Large intestine (tissue), 3 donors: ENCODE results near the gene ZDHHC15. TPM values are rescaled to one million over a fixed set of nuclear protein-coding genes. Genes with fewer than 3 reads are reported as not detected.
"Not testable (repeated sequence)": the region's sequence is repeated elsewhere in the genome, so short reads cannot be mapped to it uniquely, and the experiment has no call there.

ENCODE experiments used
- DNase-seq, 2 donors: peaks; one replicate each; pipeline versions ENCODE4 v3.0.0 to v3.0.0-alpha.2; 2013
- H3K27ac ChIP-seq: one replicate; pipeline ENCODE4 v1.5.1; 2013; ENCODE audit warnings: low read length
- H3K27me3 ChIP-seq: 2 replicates; pipeline ENCODE4 v1.6.1; 2013; ENCODE audit warnings: low read length; ENCODE audit not compliant: control insufficient read depth, insufficient read depth
- H3K36me3 ChIP-seq: 2 replicates; pipeline ENCODE4 v1.6.1; 2013; ENCODE audit warnings: low read length; ENCODE audit not compliant: control insufficient read depth, insufficient read depth
- H3K4me1 ChIP-seq: one replicate; pipeline ENCODE4 v1.6.1; 2013; ENCODE audit warnings: low read length; ENCODE audit not compliant: control insufficient read depth, insufficient read depth
- H3K4me3 ChIP-seq: one replicate; pipeline ENCODE4 v1.5.1; 2013; ENCODE audit warnings: low read length
- H3K9me3 ChIP-seq: one replicate; pipeline ENCODE4 v1.6.1; 2013; ENCODE audit warnings: mild to moderate bottlenecking, low read depth, low read length, moderate library complexity; ENCODE audit not compliant: control insufficient read depth
- WGBS: methylation state at CpG from one replicate; pipeline ENCODE4 v1.1.5; 2013; ENCODE audit warnings: low lambda C conversion rate; ENCODE audit not compliant: insufficient coverage; 5-methylcytosine and 5-hydroxymethylcytosine counted together
- polyA plus RNA-seq: library from polyadenylated mRNA; unstranded; fragments of 120-200 nt; gene quantifications from one replicate; pipeline ENCODE4 v1.2.1, GENCODE V29; 2013

The ZDHHC15 gene
- polyA plus RNA-seq, 1 donor, result 1.5 TPM

DNA sequence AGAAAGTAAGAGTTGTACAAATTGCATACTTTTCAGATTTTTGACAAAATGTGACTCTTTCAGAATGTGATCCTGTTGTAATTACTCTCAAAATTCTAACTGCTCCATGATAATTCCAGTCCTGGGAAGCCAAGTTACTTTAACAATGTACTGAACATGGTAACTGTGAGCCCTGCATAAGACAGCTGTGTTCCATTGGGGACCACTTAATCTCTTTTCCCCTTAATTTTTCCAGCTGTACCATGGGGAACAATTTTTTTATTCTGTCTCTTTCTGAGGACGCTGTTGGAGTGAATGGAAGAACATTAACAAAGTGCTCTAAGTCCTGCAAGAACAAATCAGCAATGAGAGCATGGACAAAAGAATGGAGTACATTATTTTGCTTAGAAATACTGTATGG lies 153.1 kb downstream of the ZDHHC15 start:
- no peak for DNase-seq
- H3K27me3 ChIP-seq, result no peaks in the 10 kb centered on the region
- H3K27ac ChIP-seq, result no peak overlapping the region
- H3K36me3 ChIP-seq, result no peaks in the 10 kb centered on the region
- no peak overlapping the region for H3K4me3 ChIP-seq
- no peaks in the 10 kb centered on the region for H3K9me3 ChIP-seq
- no peaks in the 10 kb centered on the region for H3K4me1 ChIP-seq
- 100% methylated on average over 1 of the region's 1 CpG for WGBS

- H3K9me3 ChIP-seq, result no peaks in the 10 kb centered on the region
- no peak for DNase-seq
- no peaks in the 10 kb centered on the region for H3K4me1 ChIP-seq
- WGBS, result no CpG with 5 or more reads among the region's 2 CpGs
- no peak overlapping the region for H3K4me3 ChIP-seq
- H3K27ac ChIP-seq, result no peak overlapping the region
- H3K27me3 ChIP-seq, result no peaks in the 10 kb centered on the region
- no peaks in the 10 kb centered on the region for H3K36me3 ChIP-seq
Observed at GRCh38 chrX:75366861-75367260, 156.0 kb downstream of the ZDHHC15 start.

DNA sequence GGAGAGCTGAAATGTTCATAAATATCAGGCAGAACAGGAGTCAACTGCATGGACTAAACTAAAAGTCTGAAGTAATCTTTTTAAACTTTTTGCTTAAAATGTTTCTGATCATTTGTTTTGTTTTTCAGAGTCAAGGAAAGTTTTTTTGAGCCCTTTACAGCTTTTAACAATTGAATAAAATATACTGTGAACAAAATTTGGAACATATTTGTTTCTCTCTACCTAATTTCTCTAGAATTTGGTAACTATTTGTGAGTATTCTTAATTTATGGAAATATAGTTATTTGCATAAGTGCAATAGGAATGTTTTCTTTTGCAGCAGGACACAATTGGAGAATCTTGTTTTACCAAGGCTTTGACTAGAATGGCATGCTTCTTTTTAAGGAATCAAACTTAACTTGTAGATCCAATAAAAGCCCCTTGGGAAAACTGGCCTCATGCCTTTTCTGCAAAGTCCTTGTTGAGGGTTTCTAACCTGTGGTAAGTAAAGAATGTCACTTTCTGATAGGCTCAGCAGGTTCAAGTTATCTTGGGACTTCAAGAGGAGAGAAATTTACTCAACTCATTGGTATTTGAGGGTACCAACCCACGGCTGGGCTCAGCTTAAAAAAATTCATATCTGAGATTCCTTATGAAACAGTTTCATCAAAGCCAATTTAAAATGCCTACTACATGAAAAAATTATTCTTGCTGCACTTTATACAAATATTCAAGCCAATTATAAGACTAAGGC lies 157.4 kb downstream of the ZDHHC15 start:
- no CpG with 5 or more reads among the region's 1 CpG for WGBS
- H3K36me3 ChIP-seq, result no peaks in the 10 kb centered on the region

GRCh38 chrX:75361788-75362187 lies 161.0 kb downstream of the ZDHHC15 start:
- no peak for DNase-seq
- Histone ChIP-seq H3K27ac (no peak overlapping the region), H3K4me3 (no peak overlapping the region)

More for the DNA sequence above, 157.4 kb downstream of the ZDHHC15 start:
- H3K27me3 ChIP-seq, result no peaks in the 10 kb centered on the region
- no peaks in the 10 kb centered on the region for H3K9me3 ChIP-seq
- DNase-seq, result no peak
- no peak overlapping the region for H3K4me3 ChIP-seq
- H3K27ac ChIP-seq, result no peak overlapping the region
- H3K4me1 ChIP-seq, result no peaks in the 10 kb centered on the region

DNA sequence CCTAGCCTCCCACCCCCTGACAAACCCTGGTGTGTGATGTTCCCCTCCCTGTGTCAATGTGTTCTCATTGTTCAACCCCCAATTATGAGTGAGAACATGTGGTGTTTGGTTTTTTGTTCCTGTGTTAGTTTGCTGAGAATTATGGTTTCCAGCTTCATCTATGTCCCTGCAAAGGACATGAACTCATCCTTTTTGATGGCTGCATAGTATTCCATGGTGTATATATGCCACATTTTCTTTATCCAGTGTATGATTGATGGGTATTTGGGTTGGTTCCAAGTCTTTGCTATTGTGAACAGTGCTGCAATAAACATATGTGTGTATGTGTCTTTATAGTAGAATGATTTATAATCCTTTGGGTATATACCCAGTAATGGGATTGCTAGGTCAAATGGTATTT lies 174.2 kb downstream of the ZDHHC15 start:
- not testable (repeated sequence) for H3K27me3 ChIP-seq, H3K4me3 ChIP-seq, H3K9me3 ChIP-seq, DNase-seq, H3K4me1 ChIP-seq, H3K27ac ChIP-seq, H3K36me3 ChIP-seq

More at GRCh38 chrX:75361788-75362187, 161.0 kb downstream of the ZDHHC15 start:
- no peaks in the 10 kb centered on the region for H3K36me3 ChIP-seq
- H3K9me3 ChIP-seq, result no peaks in the 10 kb centered on the region
- H3K27me3 ChIP-seq, result no peaks in the 10 kb centered on the region
- no peaks in the 10 kb centered on the region for H3K4me1 ChIP-seq

GRCh38 chrX:75337525-75337924 lies 185.3 kb downstream of the ZDHHC15 start:
- no peaks in the 10 kb centered on the region for H3K36me3 ChIP-seq
- H3K9me3 ChIP-seq, result peaks cover 20% of the 10 kb centered on the region
- H3K4me3 ChIP-seq, result no peak overlapping the region
- no CpG with 5 or more reads among the region's 2 CpGs for WGBS
- no peaks in the 10 kb centered on the region for H3K4me1 ChIP-seq
- no peak for DNase-seq
- H3K27me3 ChIP-seq, result no peaks in the 10 kb centered on the region
- H3K27ac ChIP-seq, result no peak overlapping the region

DNA sequence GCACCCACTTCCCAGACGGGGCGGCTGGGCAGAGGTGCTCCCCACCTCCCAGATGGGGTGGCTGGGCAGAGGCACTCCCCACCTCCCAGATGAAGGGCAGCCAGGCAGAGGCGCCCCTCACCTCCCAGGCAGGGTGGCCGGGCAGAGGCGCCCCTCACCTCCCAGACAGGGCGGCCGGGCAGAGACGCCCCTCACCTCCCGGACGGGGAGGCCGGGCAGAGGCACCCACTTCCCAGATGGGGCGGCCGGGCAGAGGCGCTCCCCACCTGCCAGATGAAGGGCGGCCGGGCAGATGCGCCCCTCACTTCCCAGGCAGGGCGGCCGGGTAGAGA lies 187.7 kb downstream of the ZDHHC15 start:
- Histone ChIP-seq H3K36me3 (no peaks in the 10 kb centered on the region), H3K27ac (no peak overlapping the region), H3K27me3 (no peaks in the 10 kb centered on the region), H3K9me3 (peaks cover 20% of the 10 kb centered on the region), H3K4me1 (no peaks in the 10 kb centered on the region), H3K4me3 (no peak overlapping the region)
- WGBS, result no CpG with 5 or more reads among the region's 19 CpGs
- no peak for DNase-seq

DNA sequence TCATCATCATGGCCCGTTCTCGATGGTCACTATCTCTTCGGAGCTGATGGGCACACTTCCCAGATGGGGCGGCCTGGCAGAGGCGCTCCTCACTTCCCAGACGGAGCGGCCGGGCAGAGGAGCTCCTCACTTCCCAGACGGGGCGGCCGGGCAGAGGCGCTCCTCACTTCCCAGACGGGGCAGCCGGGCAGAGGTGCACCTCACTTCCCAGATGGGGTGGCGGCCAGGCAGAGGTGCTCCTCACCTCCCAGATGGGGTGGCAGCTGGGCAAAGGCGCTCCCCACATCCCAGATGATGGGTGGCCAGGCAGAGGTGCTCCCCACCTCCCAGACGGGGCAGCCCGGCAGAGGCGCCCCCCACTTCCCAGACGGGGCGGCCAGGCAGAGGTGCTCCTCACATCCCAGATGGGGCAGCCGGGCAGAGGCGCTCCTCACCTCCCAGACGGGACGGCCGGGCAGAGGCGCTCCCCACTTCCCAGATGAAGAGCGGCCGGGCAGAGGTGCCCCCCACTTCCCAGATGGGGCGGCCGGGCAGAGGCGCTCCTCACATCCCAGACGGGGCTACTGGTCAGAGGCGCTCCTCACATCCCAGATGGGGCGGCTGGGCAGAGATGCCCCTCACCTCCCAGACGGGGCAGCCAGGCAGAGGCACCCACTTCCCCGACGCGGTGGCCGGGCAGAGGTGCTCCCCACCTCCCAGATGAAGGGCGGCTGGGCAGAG lies 188.3 kb downstream of the ZDHHC15 start:
- peaks cover 20% of the 10 kb centered on the region for H3K9me3 ChIP-seq
- whole genome bisulfite sequencing, result no CpG with 5 or more reads among the region's 41 CpGs

DNA sequence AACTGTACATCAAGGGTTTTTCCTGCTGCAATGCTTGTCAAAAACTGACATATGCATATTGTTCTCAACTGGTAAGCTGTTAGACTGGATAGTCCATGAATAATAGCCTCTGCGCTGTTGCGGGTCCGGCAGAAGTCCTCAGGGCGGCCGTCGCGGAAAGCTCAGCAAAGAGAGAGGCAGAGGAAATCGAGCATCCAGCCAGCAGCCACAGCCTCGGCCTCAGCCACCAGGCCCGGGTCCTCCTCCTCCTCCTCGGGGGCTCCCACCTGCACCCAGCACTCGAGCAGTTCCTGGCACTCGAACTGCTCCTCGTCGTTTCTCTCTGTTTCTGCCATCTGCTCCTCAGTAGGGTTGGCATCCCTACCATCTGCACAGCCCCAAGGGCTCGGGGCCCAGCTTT lies 195.2 kb downstream of the ZDHHC15 start:
- Histone ChIP-seq H3K27me3 (no peaks in the 10 kb centered on the region), H3K4me3 (no peak overlapping the region), H3K4me1 (no peaks in the 10 kb centered on the region), H3K27ac (no peak overlapping the region), H3K36me3 (peaks cover 15% of the 10 kb centered on the region), H3K9me3 (peaks cover 3% of the 10 kb centered on the region)
- no CpG with 5 or more reads among the region's 16 CpGs for WGBS
- no peak for DNase-seq

More for the DNA sequence above, 188.3 kb downstream of the ZDHHC15 start:
- H3K4me3 ChIP-seq, DNase-seq, H3K27me3 ChIP-seq, H3K27ac ChIP-seq, H3K36me3 ChIP-seq, H3K4me1 ChIP-seq: not testable (repeated sequence)
